ENCODE results near the gene THAP3.
"Not testable (repeated sequence)": the region's sequence is repeated elsewhere in the genome, so short reads cannot be mapped to it uniquely, and the experiment has no call there.

The THAP3 gene

DNA sequence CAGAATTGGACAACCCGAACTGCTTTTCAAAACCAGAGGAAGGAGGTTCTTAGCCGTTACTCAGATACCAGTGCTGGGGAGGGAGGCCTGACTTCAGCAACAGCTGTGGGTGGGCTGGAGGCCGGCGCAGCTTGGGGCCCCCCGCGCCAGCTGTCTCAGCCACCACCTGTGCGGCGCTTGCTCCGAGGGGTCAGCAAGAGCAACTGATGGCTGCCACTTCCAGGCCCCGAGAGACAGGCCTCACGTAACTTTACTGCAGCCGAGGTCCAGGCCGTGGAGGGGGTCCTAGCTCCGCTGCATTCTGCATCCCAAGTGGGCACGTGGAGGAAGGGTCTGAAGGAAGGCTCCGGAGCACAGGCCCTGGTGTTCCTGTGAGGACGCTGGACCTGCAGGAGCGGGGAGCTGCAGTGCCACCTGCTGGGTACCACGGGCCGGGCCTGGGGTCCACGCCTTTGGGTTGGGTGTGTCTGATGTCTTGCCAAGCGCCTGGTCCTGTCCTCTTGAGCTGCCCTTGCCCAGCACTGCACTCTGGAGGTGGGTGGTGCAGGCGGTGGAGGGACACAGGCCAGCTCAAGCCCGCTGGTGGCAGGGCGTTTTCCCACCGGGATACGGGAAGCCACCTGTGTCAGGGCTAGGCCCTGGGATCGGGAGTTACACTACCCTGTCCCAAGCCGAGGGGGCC, 9.8 kb downstream of the THAP3 start:
- peak in 1 of 3 donors; percentile 27 for DNase-seq (ENCODE audit: low read depth in 3 of 3, low spot score in 1 of 3)

- DNase-seq (ENCODE audit: low read depth in 3 of 3, low spot score in 1 of 3) = no peak
Measured at GRCh38 chr1:6635161-6635909, 10.7 kb downstream of the THAP3 start.

DNA sequence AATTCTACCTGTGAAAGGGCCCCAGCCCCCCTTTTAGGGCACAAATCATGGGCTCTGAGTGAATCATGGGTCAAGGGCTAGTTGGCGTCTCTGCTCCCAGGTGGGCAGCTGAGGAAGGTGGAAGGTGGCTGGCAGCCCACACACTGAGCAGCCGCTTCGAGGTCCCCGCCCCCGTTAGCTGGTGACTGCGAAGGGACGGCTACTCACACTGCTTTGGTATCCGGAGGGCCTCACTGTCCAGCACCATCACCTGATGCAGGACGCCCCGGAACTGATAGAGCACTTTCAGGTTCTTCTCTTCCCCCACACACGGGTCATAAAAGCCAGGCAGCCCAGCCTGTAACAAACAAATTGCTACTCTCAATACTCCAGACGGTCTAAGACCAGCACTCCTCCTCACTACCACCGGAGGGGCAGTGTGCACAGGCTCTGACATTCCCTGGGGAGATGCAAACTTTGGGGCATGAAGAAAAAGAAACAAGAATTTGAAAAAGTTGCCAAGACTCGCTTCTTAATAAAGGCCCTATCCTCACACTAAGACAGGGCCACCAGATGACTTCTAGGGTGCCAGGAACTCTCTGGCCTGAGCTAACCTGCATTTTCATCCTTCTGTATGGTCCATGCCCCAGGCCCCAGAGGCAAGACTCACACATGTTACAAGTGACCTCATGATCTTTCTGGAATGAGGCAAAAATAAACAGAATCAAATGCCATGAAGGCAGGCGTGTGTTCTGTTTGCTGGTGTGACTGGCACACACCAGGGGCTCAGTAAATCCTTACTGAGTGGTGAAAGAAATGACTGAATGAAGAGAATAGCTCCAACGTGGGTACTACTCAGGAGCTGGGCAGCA, 11.5 kb downstream of the THAP3 start:
- DNase-seq (ENCODE audit: low read depth in 3 of 3, low spot score in 1 of 3) = no peak

DNA sequence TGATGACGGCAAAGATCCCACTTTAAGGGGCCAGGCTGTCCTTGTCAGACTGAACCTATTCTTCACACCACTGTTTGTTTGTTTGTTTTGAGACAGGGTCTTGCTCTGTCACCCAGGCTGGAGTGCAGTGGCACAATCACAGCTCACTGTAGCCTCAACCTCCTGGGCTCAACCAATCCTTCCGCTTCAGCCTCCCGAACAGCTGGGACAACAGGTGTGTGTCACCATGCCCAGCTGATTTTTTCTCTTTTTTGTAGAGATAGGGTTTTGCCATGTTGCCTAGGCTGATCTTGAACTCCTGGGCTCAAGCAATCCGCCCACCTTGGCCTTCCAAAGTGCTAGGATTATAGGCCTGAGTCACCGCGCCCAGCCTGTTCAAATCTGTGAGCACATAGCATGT, 12.1 kb downstream of the THAP3 start:
- DNase-seq (ENCODE audit: low read depth in 3 of 3, low spot score in 1 of 3) = not testable (repeated sequence)

DNA sequence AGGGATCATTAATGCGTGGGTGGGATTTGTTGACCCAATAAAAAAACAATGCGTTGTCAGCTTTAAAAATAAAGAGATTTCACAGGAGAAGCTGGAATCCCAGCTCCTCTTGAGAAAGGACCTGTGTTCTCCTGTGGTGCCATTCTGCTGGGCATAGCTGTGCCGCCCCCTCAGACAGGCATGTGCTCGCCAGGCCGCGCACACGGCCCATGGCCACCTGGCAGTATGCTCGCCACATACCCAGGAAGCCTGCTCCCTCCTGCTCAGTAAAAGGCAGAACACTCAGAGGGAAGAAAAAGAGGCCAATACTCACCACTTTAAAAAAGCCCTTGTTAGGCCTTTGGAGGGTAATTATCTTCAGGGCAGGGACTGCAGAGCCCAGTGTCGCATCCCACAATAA, 13.1 kb downstream of the THAP3 start:
- DNase-seq (ENCODE audit: low read depth in 3 of 3, low spot score in 1 of 3) = no peak

DNA sequence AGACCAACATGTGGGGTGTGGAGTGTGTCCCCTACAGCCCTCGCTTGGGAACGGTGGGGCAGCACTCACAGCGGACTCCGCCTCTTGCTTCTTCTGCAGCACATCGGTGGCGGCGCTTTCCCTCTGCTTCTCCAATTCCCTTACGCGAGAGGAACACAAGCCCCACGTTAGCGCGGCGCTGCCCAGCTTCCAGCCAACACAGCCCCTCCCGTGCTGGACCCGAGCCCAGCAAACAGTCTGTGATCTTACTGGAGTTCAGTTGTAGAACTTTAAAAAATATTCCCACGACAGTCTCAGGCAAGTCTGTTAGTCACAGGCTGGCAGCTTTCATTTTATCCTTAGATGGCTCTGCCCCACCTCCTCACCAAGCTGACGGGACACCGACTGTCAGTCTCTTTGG, 13.6 kb downstream of the THAP3 start:
- DNase-seq (ENCODE audit: low read depth in 3 of 3, low spot score in 1 of 3) = no peak

GRCh38 chr1:6640867-6641266, 16.2 kb downstream of the THAP3 start:
- DNase-seq (ENCODE audit: low read depth in 3 of 3, low spot score in 1 of 3) = not testable (repeated sequence)

DNA sequence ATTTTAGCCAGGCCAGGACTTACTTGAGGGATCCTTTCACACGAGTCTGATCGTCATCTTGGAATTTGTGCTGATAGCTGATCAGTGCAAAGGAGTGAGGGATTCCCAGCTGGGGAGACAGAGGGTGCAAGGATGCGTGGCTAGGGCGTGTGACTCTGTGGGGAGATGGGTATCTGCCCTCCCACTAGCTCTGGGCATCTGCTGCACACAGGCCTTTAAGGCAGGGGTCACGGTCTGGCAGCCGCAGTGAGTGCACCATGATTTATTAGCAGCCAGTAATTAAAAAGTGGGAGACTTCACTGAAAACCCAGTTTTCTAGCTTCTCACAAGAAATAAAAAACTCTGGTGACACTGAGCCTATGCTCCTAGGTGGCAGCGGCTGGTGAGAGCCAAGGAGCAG, 20.4 kb downstream of the THAP3 start:
- no peak for DNase-seq (ENCODE audit: low read depth in 3 of 3, low spot score in 1 of 3)

DNA sequence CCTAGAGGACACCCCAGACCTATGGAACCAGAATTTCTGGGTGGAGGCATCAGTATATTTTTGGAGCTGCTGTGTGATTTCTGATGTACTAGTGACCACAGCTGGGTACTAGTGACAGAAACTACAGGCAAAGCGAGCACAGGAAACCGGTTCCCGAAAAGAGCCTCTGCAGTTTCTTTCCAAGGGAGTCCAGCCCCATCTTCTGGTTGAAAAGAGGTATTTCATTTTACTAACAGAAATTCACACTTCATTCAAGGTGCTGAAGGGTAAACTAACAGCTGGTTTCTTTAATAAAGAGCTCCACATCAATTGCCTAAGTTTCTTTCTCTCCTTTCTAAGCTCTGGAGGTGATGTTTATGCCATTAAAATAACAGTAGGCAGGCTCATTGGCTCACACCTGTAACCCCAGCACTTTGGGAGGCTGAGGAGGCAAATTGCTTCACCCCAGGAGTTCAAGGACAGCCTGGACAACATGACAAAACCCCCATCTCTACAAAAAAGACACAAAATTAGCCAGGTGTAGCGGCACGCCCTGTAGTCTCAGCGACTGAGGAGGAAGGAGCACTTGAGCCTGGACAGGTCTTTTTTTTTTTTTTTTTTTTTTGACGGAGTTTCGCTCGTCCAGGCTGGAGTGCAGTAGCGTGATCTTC, 22.0 kb downstream of the THAP3 start:
- DNase-seq (ENCODE audit: low read depth in 3 of 3, low spot score in 1 of 3) = no peak

GRCh38 chr1:6648556-6648955, 23.9 kb downstream of the THAP3 start:
- DNase-seq (ENCODE audit: low read depth in 3 of 3, low spot score in 1 of 3) = no peak

- no peak for DNase-seq (ENCODE audit: low read depth in 3 of 3, low spot score in 1 of 3)
Measured at GRCh38 chr1:6651909-6652308, 27.2 kb downstream of the THAP3 start.

DNA sequence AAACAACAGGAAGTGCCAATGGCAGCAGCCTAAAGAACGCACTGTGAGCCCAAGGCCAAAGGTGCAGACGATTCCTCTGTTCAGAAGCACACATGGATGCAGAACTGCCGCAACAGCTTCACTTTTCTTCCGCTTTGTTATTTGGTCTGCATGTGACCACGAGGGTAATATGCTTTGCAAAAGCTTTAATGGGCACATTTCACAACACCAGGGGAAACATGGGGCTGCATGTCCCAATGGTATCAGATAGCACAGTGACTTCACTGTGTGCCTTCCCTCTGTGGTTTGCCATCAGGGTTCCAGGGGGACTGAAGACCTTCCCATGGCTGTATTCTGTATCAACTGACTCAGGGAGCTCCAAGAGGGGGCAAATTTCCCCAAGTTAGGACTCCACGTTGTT, 28.3 kb downstream of the THAP3 start:
- no peak for DNase-seq (ENCODE audit: low read depth in 3 of 3, low spot score in 1 of 3)

DNA sequence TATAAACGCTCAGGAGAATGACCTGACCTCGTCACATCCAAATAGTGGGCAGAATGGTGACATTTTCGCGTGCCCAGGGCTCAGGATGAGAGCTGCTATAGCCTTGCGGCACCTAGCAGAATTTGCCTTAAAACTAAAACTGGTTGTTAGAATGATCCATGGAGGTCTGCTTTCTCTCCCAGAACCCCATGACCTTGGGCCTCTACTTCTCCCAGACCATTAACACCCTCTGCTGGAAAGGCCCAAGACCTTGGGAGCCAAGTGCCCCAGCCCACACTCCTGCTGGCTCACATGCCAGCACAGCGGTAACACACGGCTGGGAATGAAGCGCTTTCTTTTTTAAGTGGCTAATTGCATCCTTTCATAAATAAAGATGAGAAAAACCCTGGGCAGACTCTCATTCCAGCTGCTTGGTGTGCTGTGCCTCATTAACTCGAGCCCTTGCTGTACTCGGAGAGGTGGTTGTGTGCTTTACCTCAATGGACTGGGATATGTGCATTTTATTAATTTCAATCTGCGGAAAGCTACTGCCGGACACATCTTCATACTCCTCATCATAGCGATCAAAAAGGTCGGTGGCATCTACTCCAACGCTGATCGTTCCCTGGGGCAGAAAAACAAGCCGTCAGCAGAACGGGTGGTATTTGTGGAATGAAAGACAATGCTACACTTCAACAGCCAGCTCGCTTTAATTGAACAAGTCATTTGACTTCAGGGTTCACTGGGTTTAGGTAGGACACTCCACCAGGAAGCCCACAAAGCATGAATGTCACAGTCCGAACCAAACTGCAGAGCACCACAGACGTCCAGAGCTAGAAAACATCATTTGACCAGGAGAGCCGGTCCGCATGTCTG, 29.0 kb downstream of the THAP3 start:
- DNase-seq (ENCODE audit: low read depth in 3 of 3, low spot score in 1 of 3) = no peak

- DNase-seq (ENCODE audit: low read depth in 3 of 3, low spot score in 1 of 3) = no peak
Measured at GRCh38 chr1:6657138-6657537, 32.5 kb downstream of the THAP3 start.

DNA sequence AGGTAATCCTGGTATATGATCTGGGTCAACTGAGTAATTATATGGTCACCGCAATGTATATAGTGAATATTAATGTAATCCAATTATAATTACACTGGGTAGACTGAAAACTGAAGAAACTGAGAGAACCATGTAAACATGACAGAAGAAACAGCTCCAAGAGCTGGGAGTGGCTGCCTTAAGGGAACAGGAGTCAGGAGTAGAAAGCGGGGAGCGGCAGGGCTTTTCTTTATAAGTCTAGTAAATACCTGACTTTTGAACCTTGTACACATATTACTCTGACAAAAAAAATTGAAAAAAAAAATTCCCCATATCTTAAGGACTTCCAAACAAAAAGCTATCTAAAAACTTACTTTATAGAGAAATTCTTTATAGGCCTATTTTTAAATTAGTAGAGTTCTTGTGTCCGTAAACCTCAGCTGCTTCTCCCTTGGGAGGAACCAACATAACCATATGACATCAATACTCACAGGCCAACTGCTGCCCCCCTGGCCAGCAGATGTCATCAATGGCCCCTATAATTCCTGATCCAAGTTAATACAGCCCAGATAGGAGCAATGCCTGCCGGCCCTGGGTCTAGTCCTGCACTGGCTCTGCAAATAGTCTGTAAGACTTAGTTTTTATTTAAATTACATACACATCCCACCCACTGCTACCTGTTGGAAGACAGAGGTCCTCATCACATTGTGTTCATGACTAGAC, 33.8 kb downstream of the THAP3 start:
- DNase-seq (ENCODE audit: low read depth in 3 of 3, low spot score in 1 of 3) = no peak

- no peak for DNase-seq (ENCODE audit: low read depth in 3 of 3, low spot score in 1 of 3)
Measured at GRCh38 chr1:6660415-6661049, 35.9 kb downstream of the THAP3 start.

DNA sequence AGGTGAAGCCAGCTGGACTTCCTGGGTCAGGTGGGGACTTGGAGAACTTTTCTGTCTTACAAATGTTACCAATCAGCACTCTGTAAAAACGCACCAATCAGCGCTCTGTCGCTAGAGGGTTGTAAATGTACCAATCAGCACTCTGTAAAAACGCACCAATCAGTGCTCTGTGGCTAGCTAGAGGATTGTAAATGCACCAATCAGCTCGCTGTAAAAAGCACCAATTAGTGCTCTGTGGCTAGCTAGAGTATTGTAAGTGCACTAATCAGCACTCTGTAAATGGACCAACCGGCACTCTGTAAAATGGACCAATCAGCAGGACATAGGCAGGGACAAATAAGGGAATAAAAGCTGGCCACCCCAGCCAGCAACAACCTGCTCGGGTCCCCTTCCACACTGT, 37.8 kb downstream of the THAP3 start:
- not testable (repeated sequence) for DNase-seq (ENCODE audit: low read depth in 3 of 3, low spot score in 1 of 3)

- DNase-seq (ENCODE audit: low read depth in 3 of 3, low spot score in 1 of 3) = no peak
Measured at GRCh38 chr1:6666696-6667095, 42.0 kb downstream of the THAP3 start.

DNA sequence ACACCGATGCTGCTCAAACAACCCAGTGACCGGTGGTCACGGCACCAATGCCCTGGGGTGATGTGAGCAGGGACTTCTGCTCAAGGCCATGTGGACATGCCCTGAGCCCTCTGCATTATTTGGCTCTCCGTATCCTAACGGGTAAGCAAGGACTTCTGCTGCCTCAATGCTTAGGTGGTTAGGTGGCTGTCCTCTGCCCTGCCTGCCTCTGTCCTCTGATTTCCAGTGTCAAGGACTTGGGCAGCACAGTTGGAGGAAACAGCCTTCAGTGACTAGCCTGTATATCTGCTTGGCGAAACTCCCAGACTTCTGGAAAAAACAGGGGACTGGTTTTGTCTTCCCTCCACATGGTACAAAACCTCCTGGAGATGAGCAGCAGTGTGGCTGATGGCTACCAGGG, 42.5 kb downstream of the THAP3 start:
- DNase-seq (ENCODE audit: low read depth in 3 of 3, low spot score in 1 of 3) = no peak
